Endothelial cell of umbilical vein (primary cell): ENCODE measurements around the gene MOB1A. TPM values are rescaled to one million over a fixed set of nuclear protein-coding genes. Genes with fewer than 3 reads are reported as not detected.

ENCODE experiments used
- BruUV-seq: library from RNA; stranded (reverse); fragments of 400-500 nt; replicated peaks from 2 replicates; lab custom pipeline; 2021; lab: Mats Ljungman, UMichigan
- CTCF ChIA-PET: fragments of 300-600, 350-600 bp; sonication (Branson Sonifier 250); formaldehyde crosslinking; loops from one replicate; lab custom pipeline; 2021; ENCODE audit warnings: antibody characterized with exemption, inconsistent platforms; lab: Charles Lee
- POLR2A ChIA-PET: fragments of 300-600, 350-600 bp; sonication (Branson Sonifier 250); formaldehyde crosslinking; loops from one replicate; lab custom pipeline; 2021; ENCODE audit warnings: antibody characterized with exemption, inconsistent platforms; lab: Charles Lee
- DNase-seq: peaks from one replicate; pipeline ENCODE4 v3.0.0-alpha.2; 2011; ENCODE audit warnings: low read depth, low spot score
- FAIRE-seq: peaks from 2 replicates; lab custom pipeline; 2011; peaks lifted over from hg19 to GRCh38; lab: Jason Lieb, UNC
- H2AFZ ChIP-seq: 2 replicates; pipeline ENCODE4 v1.6.0; 2012; ENCODE audit warnings: low read depth, low read length, control low read depth, inconsistent platforms
- H3K27ac ChIP-seq: 2 replicates; pipeline ENCODE4 v1.5.1; 2011; ENCODE audit warnings: low read depth, mild to moderate bottlenecking, control low read depth, low read length, moderate library complexity; ENCODE audit not compliant: insufficient read depth
- H3K27me3 ChIP-seq, 2 experiments: 2 replicates each; pipeline versions ENCODE4 v1.6.0 to v1.6.1; 2011; ENCODE audit warnings: low read length in 2 of 2, mixed read lengths in 1 of 2; ENCODE audit not compliant: control insufficient read depth in 2 of 2, insufficient read depth in 2 of 2
- H3K36me3 ChIP-seq, 2 experiments: 2 replicates in 1 of 2; 3 replicates in 1 of 2; pipeline ENCODE4 v1.5.1; 2011; ENCODE audit warnings: low read length in 2 of 2, mild to moderate bottlenecking in 1 of 2, moderate library complexity in 1 of 2; ENCODE audit not compliant: control insufficient read depth in 2 of 2, insufficient read depth in 2 of 2; ENCODE audit errors: extremely low read depth in 1 of 2
- H3K4me1 ChIP-seq: 3 replicates; pipeline ENCODE4 v1.5.1; 2011; ENCODE audit warnings: mild to moderate bottlenecking, low read length; ENCODE audit not compliant: control insufficient read depth, insufficient read depth; ENCODE audit errors: extremely low read depth
- H3K4me2 ChIP-seq: 2 replicates; pipeline ENCODE4 v1.6.1; 2011; ENCODE audit warnings: low read length, control low read depth, mixed read lengths; ENCODE audit not compliant: insufficient read depth
- H3K4me3 ChIP-seq, 3 experiments: fragments of 200-600 bp in 1 of 3; sonication (generic), shearing (Covaris generic) in 1 of 3; replicated peaks in 1 of 3; 2 replicates each; pipeline ENCODE4 v1.5.1; 2011 to 2016; ENCODE audit warnings: control low read depth in 3 of 3, low read length in 3 of 3, mild to moderate bottlenecking in 2 of 3, inconsistent platforms in 1 of 3, low read depth in 1 of 3, moderate library complexity in 1 of 3; ENCODE audit not compliant: insufficient read depth in 1 of 3
- H3K79me2 ChIP-seq: 2 replicates; pipeline ENCODE4 v1.6.0; 2012; ENCODE audit warnings: low read length, inconsistent platforms; ENCODE audit not compliant: control insufficient read depth, insufficient read depth
- H3K9ac ChIP-seq: replicated peaks from 2 replicates; pipeline ENCODE3; 2011; ENCODE audit warnings: low read length, control low read depth; ENCODE audit not compliant: insufficient read depth; ENCODE audit errors: extremely low read depth
- H3K9me1 ChIP-seq: replicated peaks from 3 replicates; pipeline ENCODE4 v1.6.0; 2011; ENCODE audit warnings: mild to moderate bottlenecking, low read length; ENCODE audit not compliant: control insufficient read depth, insufficient read depth; ENCODE audit errors: extremely low read depth
- H3K9me3 ChIP-seq: replicated peaks from 2 replicates; pipeline ENCODE4 v1.5.1; 2012; ENCODE audit warnings: low read length, inconsistent platforms; ENCODE audit not compliant: control insufficient read depth, insufficient read depth
- H4K20me1 ChIP-seq: replicated peaks from 2 replicates; pipeline ENCODE3; 2011; ENCODE audit warnings: mild to moderate bottlenecking, low read length; ENCODE audit not compliant: control insufficient read depth, insufficient read depth; ENCODE audit errors: extremely low read depth
- CTCF ChIP-seq, 2 donors: IDR thresholded peaks; 1 replicate in 1 of 2; 2 replicates in 1 of 2; pipeline ENCODE4 v1.5.1; 2011; ENCODE audit warnings: low read length in 2 of 2, mild to moderate bottlenecking in 2 of 2, moderate library complexity in 2 of 2, control low read depth in 1 of 2, inconsistent platforms in 1 of 2, low read depth in 1 of 2; ENCODE audit not compliant: insufficient read depth in 1 of 2; ENCODE audit errors: extremely low read depth in 1 of 2
- EZH2 ChIP-seq: IDR thresholded peaks from 2 replicates; pipeline ENCODE4 v1.6.1; 2012; ENCODE audit warnings: borderline replicate concordance, low read depth, mild to moderate bottlenecking, moderate library complexity, low read length, inconsistent platforms; ENCODE audit not compliant: severe bottlenecking
- FOS ChIP-seq: IDR thresholded peaks from 2 replicates; pipeline ENCODE4 v1.6.1; 2011; ENCODE audit warnings: mild to moderate bottlenecking, low read length, moderate library complexity, borderline replicate concordance; ENCODE audit not compliant: insufficient read depth
- GATA2 ChIP-seq: IDR thresholded peaks from 2 replicates; pipeline ENCODE4 v1.7.0; 2011; ENCODE audit warnings: low read depth, mild to moderate bottlenecking, moderate library complexity, mixed read lengths, low read length; ENCODE audit not compliant: insufficient read length, insufficient read depth
- JUN ChIP-seq: IDR thresholded peaks from 2 replicates; pipeline ENCODE4 v1.6.1; 2011; ENCODE audit warnings: borderline replicate concordance, low read depth; ENCODE audit not compliant: insufficient read length, insufficient read depth
- MAX ChIP-seq: IDR thresholded peaks from 2 replicates; pipeline ENCODE4 v1.6.1; 2011; ENCODE audit not compliant: insufficient read depth, insufficient read length
- MYC ChIP-seq: IDR thresholded peaks from one replicate; pipeline ENCODE4 v1.6.1; 2011; ENCODE audit warnings: mild to moderate bottlenecking, low read depth, low read length
- POLR2A ChIP-seq: IDR thresholded peaks from 2 replicates; pipeline ENCODE4 v1.6.1; 2012; ENCODE audit warnings: low read depth, mild to moderate bottlenecking, control low read depth, low read length
- POLR2AphosphoS5 ChIP-seq: IDR thresholded peaks from 2 replicates; pipeline ENCODE4 v1.6.1; 2012; ENCODE audit warnings: low read depth, mild to moderate bottlenecking, control low read depth, low read length, moderate library complexity; ENCODE audit not compliant: insufficient read depth
- dilution Hi-C: fragments of 300-500 bp; cut with MboI; formaldehyde crosslinking; loops from one replicate; pipeline ENCODE4 v1.15.0; 2019; ENCODE audit warnings: low sequenced_read_pairs; ENCODE audit not compliant: extremely low pct_ligation_motif_present
- intact Hi-C: fragments of 100-400 bp; cut with micrococcal nuclease; formaldehyde crosslinking; loops from one replicate; pipeline ENCODE4 v1.10.0; 2022
- polyA plus RNA-seq, 4 experiments: library from polyadenylated mRNA; depleted of rRNA in 3 of 4; stranded (reverse) in 3 of 4; unstranded in 1 of 4; fragments of >200 nt; gene quantifications; 2 replicates each; pipeline versions ENCODE4 v1.2.1 to v1.2.3, GENCODE V29; 2011 to 2012; ENCODE audit warnings: missing spikeins in 1 of 4
- total RNA-seq: library from RNA; stranded (reverse); gene quantifications from 2 replicates; pipeline ENCODE4 v1.2.3, GENCODE V29; 2021

Gene MOB1A
- total and polyA plus RNA-seq, 2 donors (not counting 3 experiments of a cell fraction or from before 2014, with no cell fraction given): 25.3 to 112 TPM

GRCh38 chr2:74119339-74119738 is 59.3 kb downstream of the MOB1A start:
- no peak overlapping the region for H3K4me2 ChIP-seq
- intact Hi-C loops (no loop called here), dilution Hi-C loops (no loop called here)
- H3K79me2 ChIP-seq: no peaks in the 10 kb centered on the region
- FAIRE-seq (no peak), DNase-seq (no peak)
- ChIA-PET POLR2A (no interaction called here), CTCF (no interaction called here)
- H3K4me1 ChIP-seq: peaks cover 9% of the 10 kb centered on the region
- BruUV-seq: no TSS peak
- no peaks in the 10 kb centered on the region for H3K9me3 ChIP-seq
- H3K9me1 ChIP-seq: no peaks in the 10 kb centered on the region
- no peak overlapping the region for H3K9ac ChIP-seq
- peaks cover 0 to 2% of the 10 kb centered on the region in 2 experiments for H3K27me3 ChIP-seq
- H3K27ac ChIP-seq: no peak overlapping the region
- TF ChIP-seq JUN (no peak), POLR2AphosphoS5 (no peak), POLR2A (no peak), EZH2 (no peak), MAX (no peak), FOS (no peak), GATA2 (no peak), MYC (no peak)
- no peak overlapping the region for H3K4me3 ChIP-seq
- H2AFZ ChIP-seq: no peak overlapping the region
- H3K36me3 ChIP-seq: no peaks in the 10 kb centered on the region
- no peaks in the 10 kb centered on the region for H4K20me1 ChIP-seq

GRCh38 chr2:74111380-74111779 is 67.3 kb downstream of the MOB1A start:
- no peak for FAIRE-seq
- intact Hi-C loops: no loop called here
- no TSS peak for BruUV-seq
- H3K27ac ChIP-seq: no peak overlapping the region
- no peaks in the 10 kb centered on the region for H3K9me1 ChIP-seq
- no peaks in the 10 kb centered on the region for H3K27me3 ChIP-seq
- no peak overlapping the region for H3K4me2 ChIP-seq
- no peak overlapping the region for H3K4me3 ChIP-seq
- H3K9ac ChIP-seq: no peak overlapping the region
- no peaks in the 10 kb centered on the region for H3K36me3 ChIP-seq
- dilution Hi-C loops: no loop called here
- no peak for DNase-seq
- no peaks in the 10 kb centered on the region for H4K20me1 ChIP-seq
- no peaks in the 10 kb centered on the region for H3K79me2 ChIP-seq
- no peak overlapping the region for H2AFZ ChIP-seq
- no peaks in the 10 kb centered on the region for H3K4me1 ChIP-seq
- TF ChIP-seq POLR2A (no peak), POLR2AphosphoS5 (no peak), MYC (no peak), CTCF (IDR thresholded peaks at IDR 0.05; ENCODE audit: extremely low read depth in 1 of 2, insufficient read depth in 1 of 2, low read depth in 1 of 2, low read length in 2 of 2) (no peak), MAX (no peak)
- H3K9me3 ChIP-seq: no peaks in the 10 kb centered on the region
- POLR2A ChIA-PET: no interaction called here
- CTCF ChIA-PET: no interaction called here
